HepG2 (cell line): ENCODE results near the gene RUVBL2. TPM values are rescaled to one million over a fixed set of nuclear protein-coding genes. Genes with fewer than 3 reads are reported as not detected.
A peak's percentile ranks its signal among the peaks of the same experiment; 100 is the strongest.

ENCODE experiments used
- BCL6 ChIP-seq: IDR thresholded peaks from 2 replicates; pipeline ENCODE4 v1.6.1; 2016; ENCODE audit warnings: missing genetic modification reagents, missing compliant biosample characterization
- DR1 ChIP-seq: sonication (generic); formaldehyde crosslinking; IDR thresholded peaks from 2 replicates; pipeline ENCODE4 v1.8.0; 2021; ENCODE audit warnings: mild to moderate bottlenecking, missing genetic modification reagents, inconsistent platforms
- HMG20B ChIP-seq: conservative IDR thresholded peaks from 2 replicates; pipeline ENCODE4 v1.6.1; 2016; ENCODE audit warnings: missing genetic modification reagents, missing compliant biosample characterization
- HOXA5 ChIP-seq: sonication (generic); formaldehyde crosslinking; IDR thresholded peaks from 2 replicates; pipeline ENCODE4 v1.4.0; 2020; ENCODE audit warnings: missing genetic modification reagents
- MXD4 ChIP-seq: IDR thresholded peaks from 2 replicates; pipeline ENCODE4 v1.6.1; 2016; ENCODE audit warnings: mild to moderate bottlenecking, missing biosample characterization, missing genetic modification reagents
- MXI1 ChIP-seq: IDR thresholded peaks from 3 replicates; pipeline ENCODE4 v1.6.1; 2012; ENCODE audit warnings: low read depth, low read length, inconsistent platforms, borderline replicate concordance
- REL ChIP-seq: sonication (generic); formaldehyde crosslinking; conservative IDR thresholded peaks from 2 replicates; pipeline ENCODE4 v1.8.0; 2022; ENCODE audit warnings: mild to moderate bottlenecking, missing genetic modification reagents, moderate library complexity
- SOX6 ChIP-seq, 2 experiments: fragments of 450-650 bp in 1 of 2; sonication (generic) in 1 of 2; formaldehyde crosslinking in 1 of 2; IDR thresholded peaks; 2 replicates each; pipeline versions ENCODE4 v1.4.0 to v1.6.1; 2017 to 2020; ENCODE audit warnings: antibody characterized with exemption in 1 of 2, mild to moderate bottlenecking in 1 of 2, missing genetic modification reagents in 1 of 2
- TAF1 ChIP-seq: sonication (generic); formaldehyde crosslinking; IDR thresholded peaks from 2 replicates; pipeline ENCODE4 v1.4.0; 2020; ENCODE audit warnings: missing genetic modification reagents
- TEAD2 ChIP-seq: sonication (generic); formaldehyde crosslinking; IDR thresholded peaks from 2 replicates; pipeline ENCODE4 v1.9.0; 2021; ENCODE audit warnings: missing genetic modification reagents
- ZNF10 ChIP-seq: sonication (generic); formaldehyde crosslinking; IDR thresholded peaks from 2 replicates; pipeline ENCODE4 v1.4.0; 2020; ENCODE audit warnings: mild to moderate bottlenecking, low read depth, missing genetic modification reagents, borderline replicate concordance
- ZNF292 ChIP-seq: sonication (generic); formaldehyde crosslinking; IDR thresholded peaks from 2 replicates; pipeline ENCODE4 v1.8.1; 2022; ENCODE audit warnings: mild to moderate bottlenecking, low read depth, missing genetic modification reagents, borderline replicate concordance
- ZNF335 ChIP-seq: sonication (generic); formaldehyde crosslinking; IDR thresholded peaks from 2 replicates; pipeline ENCODE4 v1.4.0; 2020; ENCODE audit warnings: missing genetic modification reagents
- ZNF337 ChIP-seq: sonication (generic); formaldehyde crosslinking; IDR thresholded peaks from 2 replicates; pipeline ENCODE4 v1.5.1; 2020; ENCODE audit warnings: missing genetic modification reagents, low read depth, mild to moderate bottlenecking, borderline replicate concordance
- ZNF446 ChIP-seq: sonication (generic); formaldehyde crosslinking; IDR thresholded peaks from 2 replicates; pipeline ENCODE4 v1.5.0; 2020; ENCODE audit warnings: mild to moderate bottlenecking, missing genetic modification reagents
- ZNF563 ChIP-seq: sonication (generic); formaldehyde crosslinking; IDR thresholded peaks from 2 replicates; pipeline ENCODE4 v1.8.0; 2022; ENCODE audit warnings: mild to moderate bottlenecking, moderate library complexity, missing genetic modification reagents
- ZNF609 ChIP-seq: sonication (generic); formaldehyde crosslinking; IDR thresholded peaks from 2 replicates; pipeline ENCODE4 v1.4.0; 2020; ENCODE audit warnings: mild to moderate bottlenecking, missing genetic modification reagents, borderline replicate concordance
- ZNF615 ChIP-seq: sonication (generic); formaldehyde crosslinking; IDR thresholded peaks from 2 replicates; pipeline ENCODE4 v1.5.0; 2020; ENCODE audit warnings: mild to moderate bottlenecking, missing genetic modification reagents, borderline replicate concordance
- ZNF674 ChIP-seq: sonication (generic); formaldehyde crosslinking; IDR thresholded peaks from 2 replicates; pipeline ENCODE4 v1.5.0; 2020; ENCODE audit warnings: low read depth, mild to moderate bottlenecking, missing genetic modification reagents
- ZNF772 ChIP-seq: sonication (generic); formaldehyde crosslinking; IDR thresholded peaks from 2 replicates; pipeline ENCODE4 v1.5.0; 2020; ENCODE audit warnings: mild to moderate bottlenecking, missing genetic modification reagents
- ZNF83 ChIP-seq: sonication (generic); formaldehyde crosslinking; IDR thresholded peaks from 2 replicates; pipeline ENCODE4 v1.4.0; 2020; ENCODE audit warnings: missing genetic modification reagents, mild to moderate bottlenecking, borderline replicate concordance
- polyA plus RNA-seq, 8 experiments: library from polyadenylated mRNA; depleted of rRNA in 3 of 8; stranded (reverse) in 7 of 8; unstranded in 1 of 8; fragments of >200 nt; fragmentation: Illumina TruSeq in 4 of 8; extraction: Trizol in 4 of 8; gene quantifications; 2 replicates each; pipeline versions ENCODE4 v1.2.1 to v1.2.3, GENCODE V29; 2011 to 2016; ENCODE audit warnings: low read depth in 4 of 8, missing spikeins in 1 of 8, mixed read lengths in 1 of 8; ENCODE audit not compliant: insufficient read depth in 1 of 8
- total RNA-seq, 5 experiments: library from RNA; depleted of rRNA; stranded (reverse); fragments of >200 nt; fragmentation: Illumina TruSeq; extraction: Trizol; gene quantifications; 2 replicates each; pipeline ENCODE4 v1.2.3, GENCODE V29; 2016; ENCODE audit warnings: low read depth in 1 of 5
- TF ChIP-seq, protein P1 (sequence below): sonication (generic); formaldehyde crosslinking; IDR thresholded peaks from 2 replicates; pipeline ENCODE4 v1.8.1; 2023; ENCODE audit warnings: mild to moderate bottlenecking, moderate library complexity, missing genetic modification reagents
- TF ChIP-seq, protein P2 (sequence below): sonication (generic); formaldehyde crosslinking; IDR thresholded peaks from 2 replicates; pipeline ENCODE4 v1.4.0; 2020; ENCODE audit warnings: missing genetic modification reagents

RUVBL2 gene
- total and polyA plus RNA-seq, 2 of the 13 experiments (the other 11 are each of a cell fraction or from before 2014, with no cell fraction given) = 120 to 122 TPM

GRCh38 chr19:48965040-48965805 lies 28.5 kb upstream of the RUVBL2 start, which contains the start of gene FTL (continued):
- 0 out of 2 replicates have a peak, but pooled peaks have one; percentile 12 for TF ChIP-seq ZNF83 (CRISPR knock-in tag)
- TF ChIP-seq ZNF674 (CRISPR knock-in tag) = no peak
- no peak for TF ChIP-seq ZNF292 (CRISPR knock-in tag)
- peak; percentile 97 for TF ChIP-seq HOXA5
- TF ChIP-seq ZNF10 = no peak
- TF ChIP-seq ZNF446 (CRISPR knock-in tag) = no peak
- peak; percentile 79 for TF ChIP-seq ZNF563
- peak; percentile 99 for TF ChIP-seq TAF1
- peak; percentile 98 for TF ChIP-seq DR1 (CRISPR knock-in tag)
- no peak for TF ChIP-seq ZNF772
- peak; percentile 64; the same call in 1 of the 2 replicates for TF ChIP-seq REL (CRISPR knock-in tag)
- no peak for TF ChIP-seq SOX6 (IDR thresholded peaks at IDR 0.05)
- peak; percentile 69 for TF ChIP-seq SOX6 (CRISPR knock-in tag; IDR thresholded peaks at IDR 0.05)
- 0 out of 2 replicates have a peak, but pooled peaks have one; percentile 52 for TF ChIP-seq HMG20B (CRISPR knock-in tag)
- peak; percentile 95 for TF ChIP-seq TEAD2 (CRISPR knock-in tag)
- TF ChIP-seq, protein P1, sequence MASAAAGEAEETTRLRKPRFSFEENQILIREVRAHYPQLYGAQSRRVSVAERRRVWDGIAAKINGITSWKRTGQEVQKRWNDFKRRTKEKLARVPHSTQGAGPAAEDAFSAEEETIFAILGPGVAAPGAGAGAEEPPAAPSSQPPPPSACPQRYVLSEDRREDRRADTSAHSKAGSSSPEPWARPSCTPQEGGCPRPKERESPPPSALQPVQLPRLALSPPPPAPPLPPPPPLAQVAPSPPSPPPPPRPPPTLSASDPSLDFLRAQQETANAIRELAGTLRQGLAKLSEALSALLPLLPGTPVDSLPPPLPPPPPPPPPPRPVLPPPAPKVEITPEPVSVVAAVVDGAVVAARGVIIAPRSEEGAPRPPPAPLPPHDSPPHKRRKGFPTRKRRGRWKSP (CRISPR knock-in tag) = peak; percentile 79; the same call in 1 of the 2 replicates
- peak; percentile 71; the same call in 1 of the 2 replicates for TF ChIP-seq ZNF335
- peak; percentile 93 for TF ChIP-seq ZNF337 (CRISPR knock-in tag)
- TF ChIP-seq ZNF615 (CRISPR knock-in tag) = peak; percentile 31
- TF ChIP-seq MXD4 (CRISPR knock-in tag) = no peak; the same call in none of the 2 replicates
- TF ChIP-seq ZNF609 (CRISPR knock-in tag) = peak; percentile 65
- TF ChIP-seq BCL6 (CRISPR knock-in tag) = 0 out of 2 replicates have a peak, but pooled peaks have one; percentile 31
- TF ChIP-seq, protein P2, sequence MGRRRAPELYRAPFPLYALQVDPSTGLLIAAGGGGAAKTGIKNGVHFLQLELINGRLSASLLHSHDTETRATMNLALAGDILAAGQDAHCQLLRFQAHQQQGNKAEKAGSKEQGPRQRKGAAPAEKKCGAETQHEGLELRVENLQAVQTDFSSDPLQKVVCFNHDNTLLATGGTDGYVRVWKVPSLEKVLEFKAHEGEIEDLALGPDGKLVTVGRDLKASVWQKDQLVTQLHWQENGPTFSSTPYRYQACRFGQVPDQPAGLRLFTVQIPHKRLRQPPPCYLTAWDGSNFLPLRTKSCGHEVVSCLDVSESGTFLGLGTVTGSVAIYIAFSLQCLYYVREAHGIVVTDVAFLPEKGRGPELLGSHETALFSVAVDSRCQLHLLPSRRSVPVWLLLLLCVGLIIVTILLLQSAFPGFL (CRISPR knock-in tag) = no peak
- peak; percentile 52; the same call in 1 of the 3 replicates for TF ChIP-seq MXI1
